SK-N-SH (cell line): ENCODE measurements around the gene PRKCB. TPM values are rescaled to one million over a fixed set of nuclear protein-coding genes. Genes with fewer than 3 reads are reported as not detected.

Source experiments
- CTCF ChIA-PET: fragments of 300-600, 350-600 bp; formaldehyde crosslinking; extraction: SDS; loops from one replicate; lab custom pipeline; 2021; lab: Yijun Ruan, JAX
- POLR2A ChIA-PET: fragments of 350-600 bp; sonication (Branson Sonifier 250); formaldehyde crosslinking; extraction: SDS; loops from one replicate; lab custom pipeline; 2020; ENCODE audit warnings: antibody characterized with exemption, inconsistent platforms; lab: Yijun Ruan, JAX
- DNase-seq: peaks from one replicate; pipeline ENCODE4 v3.0.0; 2012
- H2AFZ ChIP-seq: fragments of 200-600 bp; sonication (generic); 2 replicates; pipeline ENCODE4 v1.8.1; 2016; ENCODE audit warnings: antibody characterized with exemption, mild to moderate bottlenecking, low read depth
- H3F3A ChIP-seq: fragments of 200-600 bp; sonication (generic); replicated peaks from 2 replicates; pipeline ENCODE3; 2016; ENCODE audit warnings: antibody characterized with exemption, mild to moderate bottlenecking; ENCODE audit not compliant: insufficient read depth
- H3K27ac ChIP-seq, 2 experiments: fragments of 200-500 bp in 1 of 2; fragments of 200-600 bp in 1 of 2; sonication (Bioruptor generic) in 1 of 2; sonication (generic), shearing (Covaris generic) in 1 of 2; 2 replicates each; pipeline versions ENCODE4 v1.5.1 to v1.6.1; 2014 to 2016; ENCODE audit warnings: low read depth in 2 of 2, inconsistent platforms in 1 of 2, low read length in 1 of 2, mild to moderate bottlenecking in 1 of 2, mixed read lengths in 1 of 2
- H3K27me3 ChIP-seq: fragments of 200-600 bp; sonication (generic), shearing (Covaris generic); 2 replicates; pipeline ENCODE4 v1.6.1; 2016; ENCODE audit warnings: mixed run types; ENCODE audit not compliant: insufficient read depth
- H3K36me3 ChIP-seq, 2 experiments: fragments of 200-500 bp in 1 of 2; fragments of 200-600 bp in 1 of 2; sonication (Bioruptor generic) in 1 of 2; sonication (generic) in 1 of 2; replicated peaks in 1 of 2; 2 replicates each; pipeline versions ENCODE3 to v1.5.1; 2014 to 2016; ENCODE audit warnings: low read length in 1 of 2, mild to moderate bottlenecking in 1 of 2; ENCODE audit not compliant: insufficient read depth in 2 of 2, control insufficient read depth in 1 of 2
- H3K4me1 ChIP-seq, 2 experiments: fragments of 200-500 bp in 1 of 2; fragments of 200-600 bp in 1 of 2; sonication (Bioruptor generic) in 1 of 2; sonication (generic), shearing (Covaris generic) in 1 of 2; 2 replicates each; pipeline versions ENCODE4 v1.5.1 to v1.6.1; 2014 to 2016; ENCODE audit warnings: low read depth in 1 of 2, low read length in 1 of 2, mixed run types in 1 of 2; ENCODE audit not compliant: insufficient read depth in 2 of 2, control insufficient read depth in 1 of 2
- H3K4me2 ChIP-seq: fragments of 200-600 bp; sonication (generic), shearing (Covaris generic); 2 replicates; pipeline ENCODE4 v1.6.1; 2017; ENCODE audit warnings: mixed run types
- H3K4me3 ChIP-seq, 2 experiments: fragments of 200-500 bp in 1 of 2; fragments of 200-600 bp in 1 of 2; sonication (Bioruptor generic) in 1 of 2; sonication (generic), shearing (Covaris generic) in 1 of 2; 2 replicates each; pipeline versions ENCODE4 v1.5.1 to v1.8.1; 2014 to 2016; ENCODE audit warnings: low read depth in 2 of 2, inconsistent platforms in 1 of 2, low read length in 1 of 2, mild to moderate bottlenecking in 1 of 2, mixed read lengths in 1 of 2, moderate library complexity in 1 of 2
- H3K79me2 ChIP-seq: fragments of 200-600 bp; sonication (generic); 2 replicates; pipeline ENCODE4 v1.8.1; 2017; ENCODE audit warnings: mild to moderate bottlenecking; ENCODE audit not compliant: insufficient read depth
- H3K9ac ChIP-seq: fragments of 200-600 bp; sonication (generic); 2 replicates; pipeline ENCODE4 v1.6.1; 2017; ENCODE audit warnings: mixed run types
- H3K9me2 ChIP-seq: fragments of 200-600 bp; sonication (generic); 2 replicates; pipeline ENCODE4 v1.6.1; 2017; ENCODE audit warnings: mixed run types
- H3K9me3 ChIP-seq: fragments of 200-600 bp; sonication (generic); 2 replicates; pipeline ENCODE4 v1.6.1; 2017; ENCODE audit warnings: mixed run types, mild to moderate bottlenecking, moderate library complexity
- H4K20me1 ChIP-seq: fragments of 200-600 bp; sonication (generic); 2 replicates; pipeline ENCODE4 v1.6.1; 2017; ENCODE audit warnings: mild to moderate bottlenecking, mixed run types; ENCODE audit not compliant: insufficient read depth
- CHD2 ChIP-seq: fragments of 150-350 bp; IDR thresholded peaks from 2 replicates; pipeline ENCODE4 v1.6.1; 2018; ENCODE audit warnings: low read length; ENCODE audit not compliant: partially characterized antibody
- EP300 ChIP-seq, 2 experiments: IDR thresholded peaks; 2 replicates each; pipeline versions ENCODE4 v1.4.0 to v1.6.1; 2012; ENCODE audit warnings: borderline replicate concordance in 1 of 2, low read depth in 1 of 2, low read length in 1 of 2
- EZH2phosphoT487 ChIP-seq: fragments of 200-600 bp; sonication (generic); IDR thresholded peaks from 2 replicates; pipeline ENCODE4 v1.6.1; 2017; ENCODE audit warnings: low read depth, mixed run types, mild to moderate bottlenecking, antibody characterized with exemption, moderate library complexity, borderline replicate concordance
- FOSL2 ChIP-seq: IDR thresholded peaks from 2 replicates; pipeline ENCODE4 v1.4.0; 2012; ENCODE audit warnings: low read depth, mild to moderate bottlenecking, moderate library complexity, borderline replicate concordance
- FOXJ3 ChIP-seq: sonication (generic); formaldehyde crosslinking; IDR thresholded peaks from 2 replicates; pipeline ENCODE4 v1.5.1; 2020; ENCODE audit warnings: mild to moderate bottlenecking, missing genetic modification reagents
- GABPA ChIP-seq: IDR thresholded peaks from 2 replicates; pipeline ENCODE4 v1.4.0; 2012; ENCODE audit warnings: low read depth, mild to moderate bottlenecking
- GATA2 ChIP-seq: sonication (generic); formaldehyde crosslinking; IDR thresholded peaks from 2 replicates; pipeline ENCODE4 v1.5.0; 2020; ENCODE audit warnings: mild to moderate bottlenecking, missing genetic modification reagents
- JUND ChIP-seq: IDR thresholded peaks from 2 replicates; pipeline ENCODE4 v1.4.0; 2012
- MEF2A ChIP-seq: IDR thresholded peaks from 2 replicates; pipeline ENCODE4 v1.4.0; 2012; ENCODE audit warnings: low read depth, borderline replicate concordance
- MXI1 ChIP-seq: IDR thresholded peaks from 2 replicates; pipeline ENCODE4 v1.6.1; 2012; ENCODE audit warnings: mild to moderate bottlenecking, low read depth, low read length, improper control_type of control experiment
- NFIC ChIP-seq: IDR thresholded peaks from 2 replicates; pipeline ENCODE4 v1.4.0; 2012; ENCODE audit warnings: borderline replicate concordance
- POLR2AphosphoS5 ChIP-seq: IDR thresholded peaks from 2 replicates; pipeline ENCODE4 v1.6.1; 2012; ENCODE audit warnings: low read depth, low read length
- RCOR1 ChIP-seq: fragments of 150-350 bp; IDR thresholded peaks from 2 replicates; pipeline ENCODE4 v1.6.1; 2017; ENCODE audit warnings: antibody characterized with exemption, low read length
- REST ChIP-seq: IDR thresholded peaks from 2 replicates; pipeline ENCODE4 v1.6.1; 2012; ENCODE audit warnings: mild to moderate bottlenecking, low read depth, low read length, moderate library complexity
- RFX5 ChIP-seq: IDR thresholded peaks from 2 replicates; pipeline ENCODE4 v1.6.1; 2012; ENCODE audit warnings: mild to moderate bottlenecking, improper control_type of control experiment, low read length
- RXRA ChIP-seq: IDR thresholded peaks from 2 replicates; pipeline ENCODE4 v1.4.0; 2012; ENCODE audit warnings: low read depth, mild to moderate bottlenecking, borderline replicate concordance
- SIN3A ChIP-seq: IDR thresholded peaks from 2 replicates; pipeline ENCODE4 v1.6.1; 2012; ENCODE audit warnings: low read depth, mild to moderate bottlenecking, low read length, moderate library complexity, borderline replicate concordance
- TAF1 ChIP-seq: IDR thresholded peaks from 2 replicates; pipeline ENCODE4 v1.6.1; 2012; ENCODE audit warnings: low read depth, mild to moderate bottlenecking, low read length, moderate library complexity, borderline replicate concordance
- USF2 ChIP-seq: fragments of 150-350 bp; IDR thresholded peaks from 2 replicates; pipeline ENCODE4 v1.6.1; 2017; ENCODE audit warnings: antibody characterized with exemption, low read length, low read depth, borderline replicate concordance
- YY1 ChIP-seq: IDR thresholded peaks from 2 replicates; pipeline ENCODE4 v1.4.0; 2012; ENCODE audit warnings: low read depth, mild to moderate bottlenecking
- ZBTB33 ChIP-seq: IDR thresholded peaks from 2 replicates; pipeline ENCODE4 v1.4.0; 2012; ENCODE audit warnings: low read depth, borderline replicate concordance
- WGBS: methylation state at CpG from one replicate; pipeline ENCODE4 v1.1.6; 2017; ENCODE audit warnings: low lambda C conversion rate; 5-methylcytosine and 5-hydroxymethylcytosine counted together
- polyA plus RNA-seq, 3 experiments: library from polyadenylated mRNA; depleted of rRNA; stranded (reverse); fragments of >200 nt; gene quantifications; 2 replicates each; pipeline ENCODE4 v1.2.3, GENCODE V29; 2012

PRKCB gene
- polyA plus RNA-seq, 1 of the 3 experiments (the other 2 are of a cell fraction), result 0.12 TPM

GRCh38 chr16:24052329-24053098 lies 216.7 kb downstream of the PRKCB start (continued):
- no peak for TF ChIP-seq ZBTB33
- no peak for TF ChIP-seq FOSL2
- no peak for TF ChIP-seq SIN3A
- TF ChIP-seq TAF1, result no peak
- TF ChIP-seq NFIC, result no peak
- TF ChIP-seq MEF2A, result no peak
- TF ChIP-seq MXI1, result no peak
- TF ChIP-seq GATA2 (CRISPR knock-in tag), result no peak
- TF ChIP-seq RCOR1, result no peak
- no peak for TF ChIP-seq CHD2
- no peak for TF ChIP-seq YY1

DNA sequence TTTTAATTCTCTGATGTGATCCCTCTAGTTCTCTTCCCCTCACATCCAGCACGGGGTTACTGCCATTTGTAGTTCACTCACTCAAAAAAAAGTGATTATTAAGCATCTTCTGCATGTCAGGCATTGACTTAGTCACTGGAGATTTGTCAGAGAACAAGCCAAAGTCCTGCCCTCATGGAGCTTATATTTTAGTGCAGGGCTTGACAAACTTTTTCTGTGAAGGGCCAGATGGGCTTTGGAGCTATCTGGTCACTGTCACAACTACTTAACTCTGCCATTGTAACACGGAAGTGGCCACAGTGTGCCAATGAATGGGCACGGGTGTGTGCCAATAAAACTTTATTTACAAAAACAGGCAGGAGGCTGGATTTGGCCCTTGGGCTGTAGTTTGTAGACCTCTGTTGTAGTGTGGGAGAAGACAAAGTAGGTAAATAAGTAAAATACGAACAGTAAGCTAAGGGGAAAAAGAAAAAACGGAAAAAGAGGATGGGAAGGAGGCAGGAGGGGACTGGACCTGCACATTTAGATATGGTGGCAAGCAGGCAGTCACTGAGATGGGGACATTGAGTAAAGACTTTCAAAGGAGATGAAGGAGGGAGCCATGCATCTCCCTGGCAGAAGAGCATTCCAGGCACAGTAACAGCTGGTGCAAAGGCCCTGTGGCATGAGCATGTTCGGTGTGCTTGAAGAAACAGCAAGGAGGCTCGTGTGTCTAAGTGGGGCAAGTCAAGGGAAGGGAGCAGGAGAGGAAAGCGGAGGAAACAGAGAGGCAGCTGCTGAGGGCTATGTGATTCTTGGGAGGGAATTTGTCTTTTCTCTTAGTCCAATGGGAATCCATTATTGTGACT lies 217.5 kb downstream of the PRKCB start:
- CTCF ChIA-PET, result interaction anchor here (0.6 to 3.1 kb wide), 4 partner anchors 8 to 200 kb away, joined by 3 to 26 read pairs (median 12); no protein-coding TSS in a partner anchor
- no peak for TF ChIP-seq REST
- no peak for TF ChIP-seq POLR2AphosphoS5
- TF ChIP-seq GATA2 (CRISPR knock-in tag), result no peak
- TF ChIP-seq EZH2phosphoT487, result no peak
- no peak for TF ChIP-seq CHD2
- no peak for TF ChIP-seq RXRA
- no peak for TF ChIP-seq GABPA
- no peak for TF ChIP-seq MXI1
- no peak for TF ChIP-seq MEF2A
- no peak for TF ChIP-seq SIN3A
- TF ChIP-seq USF2, result no peak
- no peak for TF ChIP-seq EP300 (IDR thresholded peaks at IDR 0.05; ENCODE audit: borderline replicate concordance in 1 of 2, low read depth in 1 of 2, low read length in 1 of 2)
- no peak for TF ChIP-seq NFIC
- no peak for TF ChIP-seq FOXJ3
- TF ChIP-seq JUND, result no peak
- no peak for TF ChIP-seq RFX5

More for the DNA sequence above, 217.5 kb downstream of the PRKCB start:
- no peak for DNase-seq
- Histone ChIP-seq H3K9me3 (no peaks in the 10 kb centered on the region), H2AFZ (no peak overlapping the region), H3F3A (no peaks in the 10 kb centered on the region), H3K79me2 (no peaks in the 10 kb centered on the region), H3K9me2 (no peaks in the 10 kb centered on the region), H3K27ac (no peak overlapping the region), H3K4me2 (no peak overlapping the region), H3K4me1 (no peaks in the 10 kb centered on the region), H3K36me3 (no peaks in the 10 kb centered on the region), H3K27me3 (no peaks in the 10 kb centered on the region), H3K4me3 (no peak overlapping the region), H3K9ac (no peak overlapping the region), H4K20me1 (no peaks in the 10 kb centered on the region)
- POLR2A ChIA-PET, result no interaction called here
- WGBS, result 16% methylated on average over 8 of the region's 8 CpGs
